Testis (tissue), 2 donors: Measurements from ENCODE around the gene FSIP2.

Source experiments
- POLR2A ChIP-seq: fragments of 450-650 bp; IDR thresholded peaks from one replicate; pipeline ENCODE4 v1.6.1; 2017; ENCODE audit warnings: antibody characterized with exemption, mild to moderate bottlenecking, moderate library complexity
- TF ChIP-seq, protein P1 (sequence below), 3 experiments: fragments of 450-650 bp in 2 of 3; fragments of 200-600 bp in 1 of 3; sonication (generic) in 1 of 3; IDR thresholded peaks; one replicate each; pipeline ENCODE4 v1.5.1; 2016 to 2019; ENCODE audit warnings: antibody characterized with exemption in 3 of 3, mild to moderate bottlenecking in 2 of 3, moderate library complexity in 1 of 3

- TF ChIP-seq, protein P1, sequence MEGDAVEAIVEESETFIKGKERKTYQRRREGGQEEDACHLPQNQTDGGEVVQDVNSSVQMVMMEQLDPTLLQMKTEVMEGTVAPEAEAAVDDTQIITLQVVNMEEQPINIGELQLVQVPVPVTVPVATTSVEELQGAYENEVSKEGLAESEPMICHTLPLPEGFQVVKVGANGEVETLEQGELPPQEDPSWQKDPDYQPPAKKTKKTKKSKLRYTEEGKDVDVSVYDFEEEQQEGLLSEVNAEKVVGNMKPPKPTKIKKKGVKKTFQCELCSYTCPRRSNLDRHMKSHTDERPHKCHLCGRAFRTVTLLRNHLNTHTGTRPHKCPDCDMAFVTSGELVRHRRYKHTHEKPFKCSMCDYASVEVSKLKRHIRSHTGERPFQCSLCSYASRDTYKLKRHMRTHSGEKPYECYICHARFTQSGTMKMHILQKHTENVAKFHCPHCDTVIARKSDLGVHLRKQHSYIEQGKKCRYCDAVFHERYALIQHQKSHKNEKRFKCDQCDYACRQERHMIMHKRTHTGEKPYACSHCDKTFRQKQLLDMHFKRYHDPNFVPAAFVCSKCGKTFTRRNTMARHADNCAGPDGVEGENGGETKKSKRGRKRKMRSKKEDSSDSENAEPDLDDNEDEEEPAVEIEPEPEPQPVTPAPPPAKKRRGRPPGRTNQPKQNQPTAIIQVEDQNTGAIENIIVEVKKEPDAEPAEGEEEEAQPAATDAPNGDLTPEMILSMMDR (IDR thresholded peaks at IDR 0.05): no peak
- TF ChIP-seq POLR2A: no peak
Observed at GRCh38 chr2:185828326-185828725, 89.7 kb downstream of the FSIP2 start.
